HepG2 (cell line): ENCODE data around the gene INO80E. TPM values are rescaled to one million over a fixed set of nuclear protein-coding genes. Genes with fewer than 3 reads are reported as not detected.
A peak's percentile ranks its signal among the peaks of the same experiment; 100 is the strongest.

Experiments
- AKNA ChIP-seq: sonication (generic); formaldehyde crosslinking; IDR thresholded peaks from 2 replicates; pipeline ENCODE4 v1.4.0; 2020; ENCODE audit warnings: missing genetic modification reagents, borderline replicate concordance
- CEBPB ChIP-seq: IDR thresholded peaks from 2 replicates; pipeline ENCODE4 v1.6.1; 2011; ENCODE audit warnings: low read depth, low read length, improper control_type of control experiment, borderline replicate concordance
- CEBPZ ChIP-seq: IDR thresholded peaks from 2 replicates; pipeline ENCODE4 v1.6.1; 2012; ENCODE audit warnings: low read length, improper control_type of control experiment
- EEA1 ChIP-seq: sonication (generic); formaldehyde crosslinking; IDR thresholded peaks from 2 replicates; pipeline ENCODE4 v1.5.1; 2020; ENCODE audit warnings: mild to moderate bottlenecking, missing genetic modification reagents, borderline replicate concordance
- HNRNPH1 ChIP-seq: fragments of 200-400 bp; formaldehyde crosslinking; optimal IDR thresholded peaks from 2 replicates; pipeline ENCODE3; 2017; ENCODE audit warnings: mild to moderate bottlenecking, low read depth, low read length
- ISL2 ChIP-seq: sonication (generic); formaldehyde crosslinking; IDR thresholded peaks from 2 replicates; pipeline ENCODE4 v1.5.0; 2020; ENCODE audit warnings: missing genetic modification reagents
- POLR2AphosphoS2 ChIP-seq: IDR thresholded peaks from 2 replicates; pipeline ENCODE4 v1.6.1; 2011; ENCODE audit warnings: low read depth, low read length, improper control_type of control experiment
- RFX1 ChIP-seq: fragments of 450-650 bp; IDR thresholded peaks from 2 replicates; pipeline ENCODE4 v1.6.1; 2017
- ZBTB20 ChIP-seq: sonication (generic); formaldehyde crosslinking; IDR thresholded peaks from 2 replicates; pipeline ENCODE4 v1.8.1; 2023; ENCODE audit warnings: missing genetic modification reagents, low read depth, mild to moderate bottlenecking, borderline replicate concordance
- ZFP41 ChIP-seq: sonication (generic); formaldehyde crosslinking; IDR thresholded peaks from 2 replicates; pipeline ENCODE4 v1.4.0; 2020; ENCODE audit warnings: mild to moderate bottlenecking, missing genetic modification reagents, borderline replicate concordance
- ZNF12 ChIP-seq: sonication (generic); formaldehyde crosslinking; IDR thresholded peaks from 2 replicates; pipeline ENCODE4 v1.5.0; 2020; ENCODE audit warnings: missing genetic modification reagents
- ZNF136 ChIP-seq: sonication (generic); formaldehyde crosslinking; IDR thresholded peaks from 2 replicates; pipeline ENCODE4 v1.8.1; 2022; ENCODE audit warnings: low read depth, mild to moderate bottlenecking, moderate library complexity, missing genetic modification reagents
- ZNF18 ChIP-seq: sonication (generic); formaldehyde crosslinking; IDR thresholded peaks from 2 replicates; pipeline ENCODE4 v1.8.0; 2022; ENCODE audit warnings: mild to moderate bottlenecking, missing genetic modification reagents; ENCODE audit not compliant: insufficient replicate concordance
- ZNF232 ChIP-seq: sonication (generic); formaldehyde crosslinking; IDR thresholded peaks from 2 replicates; pipeline ENCODE4 v1.4.0; 2020; ENCODE audit warnings: missing genetic modification reagents, borderline replicate concordance
- ZNF331 ChIP-seq: sonication (generic); formaldehyde crosslinking; IDR thresholded peaks from 2 replicates; pipeline ENCODE4 v1.4.0; 2020; ENCODE audit warnings: missing genetic modification reagents
- polyA plus RNA-seq, 8 experiments: library from polyadenylated mRNA; depleted of rRNA in 3 of 8; stranded (reverse) in 7 of 8; unstranded in 1 of 8; fragments of >200 nt; fragmentation: Illumina TruSeq in 4 of 8; extraction: Trizol in 4 of 8; gene quantifications; 2 replicates each; pipeline versions ENCODE4 v1.2.1 to v1.2.3, GENCODE V29; 2011 to 2016; ENCODE audit warnings: low read depth in 4 of 8, missing spikeins in 1 of 8, mixed read lengths in 1 of 8; ENCODE audit not compliant: insufficient read depth in 1 of 8
- total RNA-seq, 5 experiments: library from RNA; depleted of rRNA; stranded (reverse); fragments of >200 nt; fragmentation: Illumina TruSeq; extraction: Trizol; gene quantifications; 2 replicates each; pipeline ENCODE4 v1.2.3, GENCODE V29; 2016; ENCODE audit warnings: low read depth in 1 of 5

INO80E gene
- total and polyA plus RNA-seq, 2 of the 13 experiments (the other 11 are each of a cell fraction or from before 2014, with no cell fraction given) = 25.8 to 45.6 TPM

GRCh38 chr16:29995911-29996765 is at the start of gene INO80E (continued):
- TF ChIP-seq ZNF18 (CRISPR knock-in tag) (peak; percentile 78), AKNA (no peak; the same call in 1 of the 2 replicates), POLR2AphosphoS2 (no peak), HNRNPH1 (peak; percentile 78), ZFP41 (CRISPR knock-in tag) (peak; percentile 62; the same call in 1 of the 2 replicates), ISL2 (CRISPR knock-in tag) (peak; percentile 74), CEBPB (0 out of 2 replicates have a peak, but pooled peaks have one; percentile 41), ZNF136 (no peak; the same call in 1 of the 2 replicates), ZNF232 (CRISPR knock-in tag) (peak; percentile 73), RFX1 (no peak), EEA1 (CRISPR knock-in tag) (no peak), ZBTB20 (CRISPR knock-in tag) (peak; percentile 59; the same call in 1 of the 2 replicates), ZNF331 (CRISPR knock-in tag) (peak; percentile 82), ZNF12 (CRISPR knock-in tag) (peak; percentile 54; the same call in 1 of the 2 replicates), CEBPZ (no peak)
